IPS-11a (cell line): ENCODE data around the gene NCKAP1.
"Not testable (repeated sequence)": the region's sequence is repeated elsewhere in the genome, so short reads cannot be mapped to it uniquely, and the experiment has no call there.

Source experiments
- H3K4me3 ChIP-seq: one replicate; pipeline ENCODE4 v1.5.1; 2013; ENCODE audit warnings: low read depth, low read length, control low read depth

The NCKAP1 gene

DNA sequence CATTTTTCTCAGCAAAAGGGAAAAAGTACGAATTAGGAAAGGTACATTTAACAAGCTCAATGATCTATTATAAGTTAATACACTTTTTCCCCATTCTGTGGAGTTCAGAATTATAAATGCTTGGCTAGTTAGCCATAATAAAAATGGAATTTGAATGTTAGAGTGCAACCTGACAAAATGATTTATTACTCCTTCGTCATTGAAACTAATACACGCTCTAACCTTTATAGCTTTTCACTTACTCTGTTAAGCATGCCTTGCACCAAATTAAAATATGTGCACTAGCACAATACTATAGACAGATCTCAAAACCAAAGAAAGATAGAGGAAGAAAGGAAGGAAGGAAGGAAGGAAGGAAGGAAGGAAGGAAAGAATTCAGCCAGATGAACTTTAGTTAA lies 125.7 kb downstream of the NCKAP1 start:
- H3K4me3 ChIP-seq = no peak overlapping the region

DNA sequence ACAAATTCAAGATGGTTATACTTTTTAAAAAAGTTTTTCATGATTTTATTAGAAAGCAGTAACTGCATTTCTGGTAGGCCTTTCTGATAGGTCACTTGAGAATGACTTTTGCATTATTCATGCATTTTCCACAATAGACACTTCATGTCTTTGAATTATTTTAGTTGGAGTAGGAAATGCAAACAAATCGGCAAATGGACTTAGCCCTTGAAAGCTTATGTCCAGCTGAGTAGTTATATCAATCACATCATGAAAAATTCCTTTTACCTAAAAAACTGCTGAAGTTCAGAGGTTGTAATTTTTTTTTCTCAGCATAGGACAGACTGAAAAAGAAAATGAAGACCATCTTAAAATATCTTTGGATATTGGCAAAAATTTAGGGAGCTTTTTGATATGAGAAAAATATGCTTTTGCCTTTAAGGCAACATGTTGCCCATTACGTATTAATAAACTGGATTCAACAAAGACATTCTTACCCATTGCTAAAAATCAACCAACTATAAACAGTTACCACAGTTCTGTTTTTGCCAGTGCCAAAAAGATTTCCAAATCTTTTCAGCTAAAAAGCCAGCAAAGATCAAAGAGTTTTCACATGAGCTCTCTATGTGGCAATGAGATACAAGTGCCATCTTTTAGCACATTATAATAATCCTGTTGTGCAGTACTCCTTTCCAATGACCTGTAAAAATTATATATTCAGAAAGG lies 126.3 kb downstream of the NCKAP1 start:
- no peak overlapping the region for H3K4me3 ChIP-seq

DNA sequence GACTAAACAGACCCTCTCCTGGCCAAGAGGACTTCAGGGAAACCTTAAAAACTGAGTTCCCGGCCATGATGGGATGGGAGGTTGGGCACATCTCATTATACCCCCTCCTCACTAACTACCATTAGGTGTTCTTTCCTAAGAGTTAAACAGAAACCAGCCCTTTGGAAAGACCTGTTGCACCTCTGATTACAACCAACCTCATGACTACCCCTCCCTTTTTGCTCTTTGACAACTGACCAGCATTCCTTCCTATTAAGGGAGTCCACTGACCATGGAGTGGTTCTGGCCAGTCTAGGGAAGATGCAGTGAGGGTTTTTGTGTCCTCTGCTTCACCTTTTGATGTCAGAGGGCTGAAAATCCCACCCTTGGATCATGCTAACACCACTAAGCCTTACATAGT lies 127.3 kb downstream of the NCKAP1 start:
- H3K4me3 ChIP-seq = no peak overlapping the region

DNA sequence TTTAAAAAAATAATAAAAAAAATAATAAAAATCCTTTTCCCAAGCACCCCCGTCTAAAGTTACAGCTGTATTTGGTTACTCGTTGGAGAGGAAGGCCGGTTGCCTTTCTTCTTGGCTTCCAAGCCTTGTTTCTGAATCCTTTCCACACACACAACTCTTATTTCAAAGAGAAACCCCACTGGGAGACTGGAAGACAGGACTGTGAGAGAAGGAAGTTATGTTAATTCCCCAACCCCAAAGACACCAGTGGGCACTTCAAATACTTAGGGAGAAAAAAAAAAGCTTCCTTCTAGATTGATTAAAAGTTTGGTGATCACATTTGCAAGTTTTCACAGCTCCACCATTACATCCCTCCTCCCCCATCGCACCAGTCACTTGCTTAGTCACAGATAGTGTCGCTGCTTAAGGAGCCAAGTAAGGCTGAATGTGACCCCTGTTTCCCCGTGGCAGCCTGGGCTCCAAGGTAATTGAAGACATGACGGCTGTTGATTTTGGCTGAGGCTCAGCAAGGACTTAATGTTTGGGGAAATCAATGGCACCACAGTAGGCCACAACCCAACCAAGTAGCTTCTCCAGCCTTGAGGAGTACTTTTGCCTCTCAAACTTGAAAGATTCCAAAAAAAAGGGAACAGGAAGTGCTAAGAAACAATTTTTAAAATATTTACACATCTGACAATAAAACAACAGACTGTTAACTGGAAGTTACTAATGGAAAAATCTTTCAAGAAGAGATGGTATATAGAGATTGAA lies 131.0 kb downstream of the NCKAP1 start:
- no peak overlapping the region for H3K4me3 ChIP-seq

DNA sequence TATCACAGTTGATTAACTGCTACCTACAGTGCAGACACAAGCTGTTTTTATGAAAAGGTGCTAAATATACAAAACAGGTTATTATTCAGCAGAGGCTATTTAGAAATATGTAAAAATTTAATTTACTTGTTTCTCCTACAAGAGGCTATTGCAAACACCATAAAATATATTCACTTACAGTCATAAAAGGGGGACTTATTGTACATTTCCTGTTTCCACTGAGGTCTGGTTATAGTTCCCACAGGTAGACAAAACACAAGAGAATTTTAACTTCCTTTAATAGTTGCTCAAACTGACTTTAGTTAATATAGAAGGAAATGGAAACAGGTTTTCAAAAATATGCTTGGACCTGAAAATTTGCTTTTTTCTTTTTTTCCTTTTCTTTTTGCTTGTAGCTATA lies 131.8 kb downstream of the NCKAP1 start:
- no peak overlapping the region for H3K4me3 ChIP-seq

DNA sequence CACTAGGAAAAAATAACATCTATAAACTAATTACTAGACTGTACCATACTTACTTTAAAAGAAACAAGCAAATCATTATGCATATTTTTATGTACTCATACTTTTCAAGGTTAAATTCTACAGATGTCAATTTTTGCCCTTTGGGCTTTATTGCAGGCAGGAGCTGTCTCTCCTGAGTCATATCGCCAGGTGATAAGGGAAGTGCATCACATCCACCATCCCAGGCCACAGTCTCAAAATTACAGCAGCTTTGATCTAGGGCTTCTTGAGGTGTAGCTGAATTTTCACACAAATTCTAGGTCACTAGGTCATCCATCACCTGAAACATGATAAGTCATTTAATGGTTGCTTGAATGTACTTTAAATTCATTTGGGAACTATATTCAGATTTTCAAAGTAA lies 133.4 kb downstream of the NCKAP1 start:
- H3K4me3 ChIP-seq = no peak overlapping the region

DNA sequence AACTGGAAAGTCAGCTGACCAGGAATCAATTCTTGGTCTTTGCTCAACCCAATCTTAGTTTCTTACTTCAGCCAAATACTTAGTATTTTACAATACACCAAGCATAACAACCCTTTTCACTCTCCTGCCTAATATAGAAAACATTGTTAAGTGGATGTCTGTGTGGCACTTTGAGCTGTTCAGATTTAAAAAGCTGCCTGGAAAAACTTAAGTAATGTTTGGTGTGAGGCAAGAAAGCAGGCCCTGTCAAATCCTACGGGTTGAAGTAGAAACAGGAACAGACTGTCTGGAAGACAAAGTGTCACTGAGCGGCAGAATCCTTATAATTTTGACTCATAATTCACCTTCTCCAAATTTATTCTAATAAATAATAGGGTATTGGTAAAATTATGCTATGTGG lies 134.7 kb downstream of the NCKAP1 start:
- no peak overlapping the region for H3K4me3 ChIP-seq

DNA sequence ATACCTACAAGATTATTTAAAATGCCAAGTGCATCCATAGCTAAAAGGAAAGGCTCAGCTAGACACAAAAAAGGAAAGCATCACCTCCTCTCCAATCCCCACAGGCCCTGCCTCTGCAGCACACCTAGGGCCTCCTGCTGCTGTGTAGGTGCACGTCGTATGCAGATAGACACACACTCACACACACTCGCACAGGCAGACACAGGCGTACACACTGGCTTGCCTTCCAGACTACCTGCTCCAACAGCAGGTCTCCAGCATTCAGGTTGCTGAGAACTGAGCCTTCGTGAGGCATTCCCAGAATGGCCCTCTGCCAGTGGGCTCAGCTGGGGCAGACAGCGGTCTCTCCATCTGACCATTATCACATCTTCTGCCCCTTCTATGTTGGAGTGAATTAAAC lies 136.5 kb downstream of the NCKAP1 start:
- no peak overlapping the region for H3K4me3 ChIP-seq

DNA sequence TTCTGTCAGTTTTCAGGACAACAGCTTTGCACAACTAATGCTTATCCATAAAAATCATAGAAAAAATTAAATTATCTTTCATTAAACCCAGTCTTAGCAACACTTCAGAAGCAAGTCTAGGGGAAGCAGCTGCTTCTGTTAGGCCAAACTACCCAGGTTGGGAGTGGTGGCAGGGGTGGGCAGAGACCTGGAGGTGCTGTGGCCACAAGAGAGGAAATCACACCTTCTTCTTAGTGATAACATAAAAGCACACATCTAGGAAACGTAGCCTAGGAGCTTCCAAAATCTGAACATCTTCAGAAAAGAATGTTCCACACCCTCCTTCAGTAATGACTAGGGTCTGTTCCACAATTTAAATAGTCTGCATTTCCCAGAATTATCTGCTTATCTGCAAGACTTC lies 139.5 kb downstream of the NCKAP1 start:
- no peak overlapping the region for H3K4me3 ChIP-seq

DNA sequence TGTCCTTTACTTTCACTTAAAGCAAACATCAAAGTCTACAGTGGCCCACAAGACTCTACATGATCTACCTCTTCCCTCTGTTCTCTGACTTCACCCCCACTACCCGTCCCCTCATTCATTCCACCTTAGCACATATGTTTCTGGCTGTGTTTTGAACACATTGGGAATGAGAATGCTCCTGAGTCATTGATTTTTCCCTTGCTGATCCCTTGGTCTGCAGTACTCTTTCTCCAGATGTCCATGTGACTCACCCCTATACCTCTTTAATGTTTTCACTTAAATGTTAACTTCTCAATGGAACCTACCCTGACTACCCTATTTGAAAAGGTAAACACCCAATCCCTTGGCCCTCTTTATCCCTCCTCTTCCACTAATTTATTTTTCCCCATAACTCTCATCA lies 141.1 kb downstream of the NCKAP1 start:
- H3K4me3 ChIP-seq = no peak overlapping the region

DNA sequence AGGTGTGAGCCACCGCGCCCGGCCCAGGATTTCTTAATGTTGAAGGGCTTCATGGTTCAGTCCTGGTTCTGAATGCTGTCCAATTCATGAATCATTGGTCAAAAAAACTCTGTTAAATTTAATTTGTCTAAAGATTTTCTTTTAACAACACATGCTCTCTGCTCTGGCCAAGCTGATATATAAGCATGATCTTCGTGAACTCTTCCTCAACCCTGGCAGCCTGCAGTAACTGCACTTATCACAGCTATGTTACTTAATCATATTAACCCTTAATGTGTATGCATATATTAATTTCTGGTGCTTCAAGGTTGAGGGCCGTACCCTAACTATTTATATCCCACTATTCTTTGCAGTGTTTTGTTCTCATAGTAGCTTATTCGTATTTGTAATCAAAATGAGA lies 142.5 kb downstream of the NCKAP1 start:
- H3K4me3 ChIP-seq = no peak overlapping the region

DNA sequence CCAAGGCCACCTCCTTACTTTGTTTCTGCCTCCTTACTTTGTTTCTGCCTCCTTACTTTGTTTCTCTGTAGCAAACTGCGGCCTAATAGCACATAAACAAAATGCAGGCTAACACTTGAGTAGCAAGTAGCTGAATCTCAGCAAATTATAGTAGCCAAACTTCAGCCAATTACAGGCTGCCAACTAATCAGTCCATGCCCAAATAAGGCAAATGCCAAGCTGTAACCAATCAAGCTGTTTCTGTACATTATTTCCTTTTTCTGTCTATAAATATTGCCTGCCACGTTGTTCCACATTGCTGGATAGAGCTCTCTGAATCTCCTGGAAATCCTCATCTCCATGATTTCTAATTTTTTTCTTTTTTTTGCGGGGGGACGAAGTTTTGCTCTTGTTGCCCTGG lies 143.1 kb downstream of the NCKAP1 start:
- no peak overlapping the region for H3K4me3 ChIP-seq

DNA sequence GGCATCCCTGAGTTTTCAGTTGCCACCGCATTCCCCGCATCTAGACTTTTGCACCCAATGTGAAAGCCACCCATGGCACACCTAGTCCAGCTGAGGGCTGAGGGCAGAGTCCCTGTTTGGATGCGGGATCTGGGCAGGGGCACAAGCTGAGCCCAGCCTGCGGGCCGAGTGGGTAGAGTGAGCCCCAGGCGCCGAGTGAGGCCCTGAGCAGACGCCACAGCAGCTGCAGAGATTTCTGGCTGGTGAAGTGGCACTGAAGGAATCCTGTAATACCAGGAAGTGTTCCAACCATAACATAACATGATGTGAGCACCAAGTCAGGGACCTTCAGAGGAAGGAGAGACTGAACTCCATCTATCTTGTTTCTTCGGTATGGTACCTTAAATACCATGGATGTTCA lies 144.1 kb downstream of the NCKAP1 start:
- H3K4me3 ChIP-seq = no peak overlapping the region

DNA sequence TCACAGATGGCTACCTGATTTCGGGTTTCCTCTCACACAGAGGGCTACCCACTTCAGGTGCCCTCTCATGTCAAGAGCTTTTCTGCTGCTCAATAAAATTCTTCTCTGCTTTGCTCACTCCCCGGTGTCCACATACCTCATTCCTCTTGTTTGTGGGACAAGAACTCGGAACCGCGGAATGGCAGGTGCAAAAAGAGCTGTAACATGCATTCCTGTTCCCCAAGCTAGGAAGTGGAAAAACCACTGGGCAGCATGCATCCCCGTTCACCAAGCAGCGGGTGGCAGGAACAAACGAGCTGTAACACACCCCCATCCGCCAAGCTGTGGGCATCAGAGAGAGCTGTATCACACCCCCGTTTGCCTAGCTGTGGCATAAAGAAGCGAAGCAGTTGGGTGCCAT lies 144.6 kb downstream of the NCKAP1 start:
- no peak overlapping the region for H3K4me3 ChIP-seq

DNA sequence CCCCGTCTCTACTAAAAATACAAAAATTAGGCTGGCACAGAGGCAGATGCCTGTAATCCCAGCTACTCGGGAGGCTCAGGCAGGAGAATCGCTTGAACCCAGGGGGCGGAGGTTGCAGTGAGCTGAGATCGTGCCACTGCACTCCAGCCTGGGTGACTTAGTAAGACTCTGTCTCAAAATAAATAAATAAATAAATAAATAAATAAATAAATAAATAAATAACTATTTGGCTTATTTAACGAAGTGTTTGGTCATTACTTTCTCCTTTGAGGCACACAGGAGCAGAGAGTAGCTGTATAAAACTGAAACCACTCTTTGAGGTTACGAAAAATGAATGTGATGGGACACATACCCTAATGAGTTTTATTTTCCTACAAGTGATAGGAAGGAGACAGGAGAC lies 145.2 kb downstream of the NCKAP1 start:
- H3K4me3 ChIP-seq = not testable (repeated sequence)

DNA sequence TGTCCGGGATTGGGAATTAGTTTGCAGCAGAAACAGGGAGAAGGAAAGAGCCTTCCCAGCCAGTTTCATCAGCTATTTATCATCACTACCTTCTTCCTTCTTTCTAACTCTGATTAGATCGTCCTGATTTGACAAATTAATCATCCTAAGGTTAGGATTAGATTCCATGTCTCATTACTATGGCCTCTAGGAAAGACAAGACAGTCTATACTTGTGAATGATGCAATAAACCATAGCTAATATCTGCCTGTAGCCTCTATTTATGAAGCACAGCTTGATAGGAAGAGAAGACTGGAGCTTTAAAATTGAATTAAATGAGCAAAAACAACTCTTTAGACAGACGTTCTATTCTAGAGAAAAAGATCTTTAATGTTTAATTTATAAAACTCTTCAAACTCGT lies 146.6 kb downstream of the NCKAP1 start:
- H3K4me3 ChIP-seq = no peak overlapping the region

DNA sequence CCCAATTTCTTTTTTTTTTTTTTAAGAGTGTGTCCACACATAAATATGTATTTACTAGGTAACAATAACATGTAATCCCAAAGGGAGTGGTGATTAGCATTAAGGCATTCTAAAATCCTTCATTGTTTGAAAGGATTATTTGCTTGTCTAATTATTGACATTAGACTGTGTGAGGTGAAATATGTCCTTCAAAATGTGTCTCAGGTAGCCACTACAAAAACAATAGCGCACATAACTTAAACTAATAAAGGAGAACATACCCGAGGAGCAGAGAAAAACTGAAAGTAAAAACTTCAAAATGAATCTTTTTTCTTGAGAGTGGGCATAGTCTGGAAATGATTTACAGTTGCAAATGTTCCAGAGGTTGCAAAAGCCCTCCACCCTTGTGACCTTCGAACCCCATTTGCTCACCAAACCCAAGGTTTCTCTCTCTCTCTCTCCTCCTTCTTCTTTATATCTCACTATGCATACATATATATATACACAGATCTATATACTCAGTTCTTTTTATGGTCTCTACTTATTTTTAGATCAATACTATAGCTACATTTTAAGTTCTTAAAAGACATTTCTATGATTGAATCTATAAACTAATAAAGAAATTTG lies 147.4 kb downstream of the NCKAP1 start:
- H3K4me3 ChIP-seq = no peak overlapping the region

DNA sequence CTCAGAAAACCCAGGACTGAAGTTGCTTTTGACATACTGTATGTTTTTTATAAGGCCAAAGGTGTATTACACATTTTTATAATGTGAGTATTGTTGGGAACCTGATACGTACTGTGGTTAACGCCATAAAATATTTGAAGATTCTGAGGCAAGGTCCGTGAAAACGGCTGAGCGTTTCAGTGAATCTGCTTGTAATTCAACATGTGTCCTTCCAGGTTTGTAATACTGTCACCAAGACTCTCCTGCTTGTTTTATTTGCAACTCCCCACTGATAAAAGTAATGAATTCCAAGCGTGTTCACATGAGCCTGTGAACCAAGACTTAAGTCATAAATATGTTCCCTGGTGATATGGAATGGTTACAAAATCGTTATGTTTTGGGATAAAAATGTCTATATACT lies 148.0 kb downstream of the NCKAP1 start:
- no peak overlapping the region for H3K4me3 ChIP-seq

DNA sequence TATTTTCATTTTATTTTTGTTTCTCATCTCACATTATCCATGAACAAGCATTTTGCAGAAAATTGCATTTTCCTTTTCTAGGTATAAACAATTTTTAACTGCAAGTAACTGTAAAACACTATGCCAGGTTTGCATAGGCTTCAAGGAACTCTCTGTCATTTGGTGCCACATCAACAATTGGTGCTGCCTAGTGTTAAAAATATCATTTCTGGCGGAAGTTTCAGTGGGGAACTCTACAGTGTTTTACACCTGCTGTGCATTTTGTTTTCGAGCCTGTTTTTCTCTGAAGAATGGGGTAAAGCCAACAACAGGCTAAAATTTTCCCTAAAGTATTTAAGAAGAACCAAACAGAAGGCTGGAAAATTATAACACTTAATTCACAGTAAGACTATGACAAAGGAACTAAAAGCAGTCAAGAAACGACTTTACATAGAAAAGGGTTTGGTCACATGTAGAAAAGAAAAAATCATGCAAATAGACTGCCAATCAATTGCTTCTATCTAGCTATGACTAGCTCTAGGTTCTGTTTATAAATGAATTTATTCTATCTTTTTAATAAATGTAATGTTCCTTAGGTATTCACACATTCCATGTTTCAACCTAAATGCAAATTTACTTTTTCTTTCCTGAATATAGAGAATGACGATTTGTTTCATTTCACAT lies 150.4 kb downstream of the NCKAP1 start:
- H3K4me3 ChIP-seq = no peak overlapping the region

DNA sequence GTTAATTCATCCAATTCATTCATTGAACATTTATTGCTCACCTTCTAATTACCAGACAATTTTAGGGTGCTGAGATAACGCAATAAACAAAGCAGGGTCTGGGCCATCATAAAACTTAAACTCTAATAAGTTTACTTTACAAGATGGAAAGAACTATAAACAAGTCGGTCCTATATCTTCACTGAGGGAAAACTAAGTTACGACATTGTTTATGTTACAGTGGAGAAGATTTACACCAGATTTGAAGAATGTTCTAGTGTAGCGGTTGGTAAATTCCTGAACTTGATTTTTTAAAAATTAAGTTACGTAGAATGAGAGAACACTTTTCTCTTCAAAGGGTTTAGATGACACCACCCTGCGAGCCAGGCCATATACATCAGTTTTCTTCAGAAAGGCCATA lies 151.2 kb downstream of the NCKAP1 start:
- no peak overlapping the region for H3K4me3 ChIP-seq

DNA sequence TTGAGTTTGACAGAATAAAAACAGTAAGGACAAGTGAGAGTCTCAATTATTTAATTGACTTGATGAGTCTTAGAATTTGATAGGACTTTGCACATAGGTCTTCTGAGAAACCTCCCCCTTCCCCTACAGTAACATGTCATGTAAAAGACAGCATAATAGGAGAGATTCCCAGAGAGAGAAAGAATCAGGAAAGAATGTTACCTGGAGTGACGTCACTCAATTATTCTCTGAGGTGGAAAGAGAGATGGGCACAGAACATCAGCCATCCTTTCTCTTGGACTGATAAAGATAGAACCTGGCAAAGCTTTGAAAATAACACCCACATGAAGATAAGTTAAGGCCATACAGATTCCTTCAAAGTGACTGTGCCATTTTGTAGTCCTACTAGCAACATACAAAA lies 152.5 kb downstream of the NCKAP1 start:
- no peak overlapping the region for H3K4me3 ChIP-seq

DNA sequence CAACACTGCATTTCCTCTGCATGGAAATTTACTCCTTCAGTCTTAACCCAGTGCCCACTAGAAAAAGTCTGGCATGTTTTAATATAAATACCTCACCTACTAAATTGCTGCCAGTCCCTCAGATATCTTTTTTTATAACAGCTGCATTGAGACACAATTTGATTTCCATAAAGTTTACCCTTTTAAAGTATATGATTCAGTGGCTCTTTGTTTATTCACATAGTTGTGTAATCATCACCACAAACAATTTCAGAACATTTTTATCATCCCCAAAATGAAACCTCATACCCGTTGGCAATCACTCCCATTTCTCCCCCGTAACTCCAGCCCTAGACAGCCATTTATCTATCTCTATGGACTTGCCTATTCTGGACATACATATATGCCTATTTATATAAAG lies 154.8 kb downstream of the NCKAP1 start:
- H3K4me3 ChIP-seq = no peak overlapping the region
